ENCODE results near the gene VPS18.
A peak's percentile ranks its signal among the peaks of the same experiment; 100 is the strongest.

The VPS18 gene

DNA sequence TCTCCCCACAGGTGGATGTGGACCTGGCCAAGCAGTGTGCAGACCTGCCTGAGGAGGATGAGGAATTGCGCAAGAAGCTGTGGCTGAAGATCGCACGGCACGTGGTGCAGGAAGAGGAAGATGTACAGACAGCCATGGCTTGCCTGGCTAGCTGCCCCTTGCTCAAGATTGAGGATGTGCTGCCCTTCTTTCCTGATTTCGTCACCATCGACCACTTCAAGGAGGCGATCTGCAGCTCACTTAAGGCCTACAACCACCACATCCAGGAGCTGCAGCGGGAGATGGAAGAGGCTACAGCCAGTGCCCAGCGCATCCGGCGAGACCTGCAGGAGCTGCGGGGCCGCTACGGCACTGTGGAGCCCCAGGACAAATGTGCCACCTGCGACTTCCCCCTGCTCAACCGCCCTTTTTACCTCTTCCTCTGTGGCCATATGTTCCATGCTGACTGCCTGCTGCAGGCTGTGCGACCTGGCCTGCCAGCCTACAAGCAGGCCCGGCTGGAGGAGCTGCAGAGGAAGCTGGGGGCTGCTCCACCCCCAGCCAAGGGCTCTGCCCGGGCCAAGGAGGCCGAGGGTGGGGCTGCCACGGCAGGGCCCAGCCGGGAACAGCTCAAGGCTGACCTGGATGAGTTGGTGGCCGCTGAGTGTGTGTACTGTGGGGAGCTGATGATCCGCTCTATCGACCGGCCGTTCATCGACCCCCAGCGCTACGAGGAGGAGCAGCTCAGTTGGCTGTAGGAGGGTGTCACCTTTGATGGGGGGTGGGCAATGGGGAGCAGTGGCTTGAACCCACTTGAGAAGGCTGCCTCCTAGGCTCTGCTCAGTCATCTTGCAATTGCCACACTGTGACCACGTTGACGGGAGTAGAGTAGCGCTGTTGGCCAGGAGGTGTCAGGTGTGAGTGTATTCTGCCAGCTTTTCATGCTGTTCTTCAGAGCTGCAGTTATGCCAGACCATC is 8.6 kb downstream of the VPS18 start:
- no peak for DNase-seq (ENCODE audit: low spot score)

GRCh38 chr15:40904552-40905201 is 10.4 kb downstream of the VPS18 start:
- DNase-seq (ENCODE audit: low spot score): no peak

- peak; percentile 23 for DNase-seq (ENCODE audit: low spot score)
Observed at GRCh38 chr15:40906091-40906990, 12.1 kb downstream of the VPS18 start.

DNA sequence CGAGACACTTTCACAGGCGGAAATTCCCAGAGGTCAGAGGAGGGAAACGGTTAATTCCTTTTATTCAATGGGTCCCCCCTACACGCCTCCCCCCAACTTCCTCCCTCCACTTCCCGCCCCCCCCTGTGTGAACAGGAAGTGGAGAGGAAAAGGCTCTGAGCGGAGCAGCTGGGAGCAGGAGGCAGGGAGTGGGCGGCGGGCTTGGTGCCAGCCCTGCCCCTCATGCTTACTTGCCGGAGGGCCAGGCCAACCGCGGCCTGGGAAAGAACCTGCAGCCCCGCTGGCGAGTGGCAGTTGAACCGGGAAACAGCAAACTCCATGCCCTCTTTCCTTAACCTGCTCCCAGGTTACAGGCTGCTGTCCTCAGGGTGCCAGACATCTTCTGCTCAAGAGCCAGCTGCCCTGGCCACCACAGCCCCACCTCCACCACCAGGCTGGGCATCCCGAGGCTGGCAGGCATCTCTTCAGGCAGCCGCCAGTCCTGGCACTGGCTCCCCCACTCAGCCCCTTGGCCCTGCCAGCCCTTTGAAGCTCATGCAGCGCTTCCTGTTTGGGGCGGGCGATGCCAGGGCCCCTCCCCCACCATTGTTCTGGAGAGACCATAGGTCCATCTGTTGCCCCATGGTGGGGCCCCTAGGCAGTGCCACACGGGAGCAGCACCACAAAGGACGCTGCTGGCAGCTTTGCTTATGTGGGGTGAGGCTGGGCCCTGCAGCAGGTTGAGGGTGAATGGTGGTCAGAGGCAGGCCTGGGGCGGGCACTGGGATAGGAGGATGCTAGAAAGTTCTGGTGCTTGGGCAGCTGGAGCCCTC is 12.9 kb downstream of the VPS18 start:
- DNase-seq (ENCODE audit: low spot score): no peak

DNA sequence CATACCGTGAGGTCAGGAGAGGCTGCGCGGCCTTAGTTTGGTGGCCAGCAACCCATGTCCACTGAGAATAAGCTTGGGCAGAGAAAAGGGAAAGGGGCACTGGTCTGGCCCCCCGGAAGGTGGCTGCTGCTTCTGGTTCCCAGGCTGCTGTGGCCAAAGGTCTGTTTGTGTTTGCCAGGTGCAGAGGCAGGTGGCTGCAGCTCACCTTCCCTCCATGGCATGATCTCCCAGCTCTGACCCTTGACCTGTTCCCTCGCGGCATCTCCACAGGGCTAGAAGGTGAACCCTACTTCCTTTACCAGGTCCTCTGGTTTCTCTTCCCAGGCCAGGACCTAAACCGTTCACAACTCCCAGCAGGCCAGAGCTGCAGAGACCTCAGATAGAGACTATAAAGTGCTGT is 13.8 kb downstream of the VPS18 start:
- no peak for DNase-seq (ENCODE audit: low spot score)

DNA sequence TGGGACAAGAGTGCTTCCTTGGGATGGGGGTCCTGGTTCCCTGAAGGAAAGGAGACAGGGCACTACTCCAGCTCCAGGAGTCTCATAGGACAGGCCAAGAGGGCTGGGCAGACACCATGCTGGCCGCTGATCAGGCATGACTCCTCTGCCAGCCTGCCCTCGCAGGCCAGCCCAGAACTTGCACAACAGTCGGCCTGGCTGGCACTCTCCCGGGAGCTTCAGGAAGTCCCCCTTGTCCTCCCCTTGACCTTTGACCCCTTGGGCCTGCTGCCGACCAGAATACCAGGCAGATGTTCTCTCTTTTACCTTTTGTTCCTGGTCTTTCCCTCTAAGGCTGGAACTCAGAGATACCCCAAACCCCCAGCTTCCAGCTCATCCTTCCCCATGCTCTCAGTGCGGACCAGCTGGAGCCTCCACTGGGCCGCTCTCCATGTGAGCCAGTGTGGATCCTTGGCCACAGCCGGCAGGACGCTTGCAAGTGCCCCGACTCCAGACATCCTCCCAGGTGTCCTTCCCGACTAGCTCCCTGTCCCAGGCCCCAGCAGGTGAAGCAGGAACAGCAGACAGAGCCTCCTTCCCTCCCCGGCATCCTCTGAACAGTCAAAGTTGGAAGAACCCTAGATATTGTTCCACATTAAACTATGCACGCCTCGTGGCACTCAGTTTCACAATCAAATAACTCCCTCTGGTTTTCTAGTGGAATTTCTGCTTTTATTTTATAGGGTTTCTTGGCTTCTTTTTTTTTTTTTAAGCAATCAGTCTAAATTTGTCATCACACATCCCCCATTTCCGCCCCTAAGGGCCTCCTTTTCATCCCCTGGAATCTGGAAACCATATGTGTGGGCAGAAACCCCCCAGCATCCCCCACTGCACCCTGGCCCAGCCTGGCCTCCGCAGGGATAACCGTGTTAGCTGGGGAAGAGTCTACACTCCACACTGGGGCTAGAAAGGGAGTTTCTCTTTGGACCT is 15.7 kb downstream of the VPS18 start:
- no peak for DNase-seq (ENCODE audit: low spot score)

DNA sequence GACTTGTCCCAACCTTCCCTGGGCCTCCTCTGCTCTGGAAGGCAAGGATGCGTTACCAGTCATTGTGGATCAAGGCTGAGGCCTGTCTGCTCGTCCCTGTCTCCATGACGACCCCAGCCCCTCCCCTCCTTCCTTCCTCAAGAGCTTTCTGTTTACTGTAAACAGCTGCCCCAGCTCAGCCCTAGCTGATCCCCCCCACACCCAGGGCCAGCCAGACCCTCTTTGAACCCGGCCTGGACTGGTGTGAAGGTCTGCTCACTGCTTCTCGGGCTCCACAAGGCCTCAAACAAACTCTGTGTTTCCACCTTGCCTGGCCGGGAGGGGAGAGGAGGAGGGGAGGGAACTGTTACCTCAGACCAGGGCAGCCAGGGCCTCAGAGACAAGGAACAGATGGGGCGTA is 16.9 kb downstream of the VPS18 start:
- no peak for DNase-seq (ENCODE audit: low spot score)

DNA sequence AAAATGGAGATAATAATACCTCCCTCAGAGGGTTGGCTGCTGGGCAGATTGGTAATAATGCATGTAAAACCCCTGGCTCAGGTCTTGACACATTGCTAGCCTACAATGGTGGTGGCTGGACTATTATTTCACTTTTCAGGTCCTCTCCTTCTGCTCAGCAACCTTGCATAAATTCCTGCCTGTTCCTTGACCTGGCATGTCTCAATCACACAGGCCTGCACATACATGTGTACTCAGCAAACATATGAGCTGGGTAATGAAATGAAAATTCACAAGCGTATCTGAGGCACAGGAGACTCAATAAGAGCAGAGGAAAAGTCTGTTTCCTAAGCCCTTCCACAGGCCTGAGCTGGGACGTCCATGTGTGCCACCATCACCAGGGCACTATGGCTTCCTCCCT is 17.4 kb downstream of the VPS18 start:
- DNase-seq (ENCODE audit: low spot score): no peak

GRCh38 chr15:40912478-40912877 is 18.2 kb downstream of the VPS18 start:
- DNase-seq (ENCODE audit: low spot score): no peak

DNA sequence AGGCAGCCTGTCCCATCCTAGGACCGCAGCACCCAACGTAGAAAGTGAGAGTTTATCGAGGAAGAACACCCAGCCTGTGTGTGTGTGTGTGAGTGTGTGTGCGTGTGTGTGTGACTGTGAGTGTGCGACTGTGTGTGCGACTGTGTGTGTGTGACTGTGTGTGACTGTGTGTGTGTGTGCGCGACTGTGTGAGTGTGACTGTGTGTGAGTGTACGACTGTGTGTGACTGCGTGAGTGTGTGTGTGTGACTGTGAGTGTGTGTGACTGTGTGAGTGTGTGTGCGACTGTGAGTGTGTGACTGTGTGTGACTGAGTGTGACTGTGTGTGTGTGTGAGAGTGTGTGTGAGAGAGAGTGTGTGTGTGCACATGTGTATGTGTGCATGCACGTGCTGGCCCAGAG is 19.8 kb downstream of the VPS18 start:
- no peak for DNase-seq (ENCODE audit: low spot score)

GRCh38 chr15:40914486-40914885 is 20.2 kb downstream of the VPS18 start:
- no peak for DNase-seq (ENCODE audit: low spot score)

GRCh38 chr15:40915116-40915661 is 20.9 kb downstream of the VPS18 start:
- DNase-seq (ENCODE audit: low spot score): no peak

- DNase-seq (ENCODE audit: low spot score): no peak
Observed at GRCh38 chr15:40915679-40916078, 21.4 kb downstream of the VPS18 start.

DNA sequence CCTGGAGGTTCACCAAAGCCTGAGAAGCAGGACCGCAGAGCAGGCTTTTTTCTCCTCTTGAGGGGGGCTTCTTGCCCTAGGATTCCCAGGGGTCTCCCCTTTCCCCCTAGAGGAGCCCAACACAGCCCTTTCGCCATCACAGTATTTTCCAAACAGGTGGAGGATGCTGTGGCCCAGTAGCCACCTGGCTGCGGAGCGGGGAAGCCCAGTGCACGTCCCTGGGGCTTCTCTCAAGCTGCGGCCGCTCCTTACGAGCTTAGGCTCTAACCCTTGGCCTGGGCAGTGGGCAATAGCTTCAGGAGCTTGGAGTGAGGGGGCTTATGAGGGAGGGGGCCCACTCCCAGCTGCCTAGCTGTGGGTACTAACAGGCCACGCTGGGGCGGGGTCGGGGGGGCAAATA is 23.3 kb downstream of the VPS18 start:
- no peak for DNase-seq (ENCODE audit: low spot score)

- DNase-seq (ENCODE audit: low spot score): no peak
Observed at GRCh38 chr15:40918146-40918798, 24.0 kb downstream of the VPS18 start.

- DNase-seq (ENCODE audit: low spot score): no peak
Observed at GRCh38 chr15:40918799-40919392, 24.6 kb downstream of the VPS18 start.

- no peak for DNase-seq (ENCODE audit: low spot score)
Observed at GRCh38 chr15:40921949-40922607, 27.8 kb downstream of the VPS18 start.

- no peak for DNase-seq (ENCODE audit: low spot score)
Observed at GRCh38 chr15:40922608-40923005, 28.4 kb downstream of the VPS18 start.

DNA sequence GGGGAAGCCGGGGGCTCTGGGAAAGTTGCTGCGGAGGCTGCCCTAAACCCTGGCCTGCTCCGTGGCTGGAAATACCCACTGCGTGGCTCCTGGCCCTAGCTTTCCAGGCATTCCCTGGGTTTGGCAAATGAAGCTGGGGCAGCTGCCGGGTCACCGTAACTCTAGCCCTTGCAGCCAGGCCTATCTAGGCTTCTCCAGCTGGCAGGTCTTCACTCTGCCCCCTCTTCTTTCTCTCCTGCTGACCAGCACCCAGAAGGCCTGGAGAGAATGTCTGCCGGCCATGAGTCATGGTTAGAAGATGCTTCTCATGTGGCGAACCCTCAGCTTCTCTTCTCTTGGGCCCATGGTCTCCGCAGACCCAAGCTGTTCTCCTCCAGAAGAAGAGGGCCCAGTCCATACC is 29.3 kb downstream of the VPS18 start:
- DNase-seq (ENCODE audit: low spot score): no peak
